Activated T-cell treated with anti-CD3 and anti-CD28 coated beads, Interleukin-2, amount 50 U/mL, for 48 hours (primary cell): ENCODE results near the gene CASQ2.

Experiments
- DNase-seq, 2 experiments: peaks; one replicate each; pipeline ENCODE4 v3.0.0-alpha.2; 2020

Gene CASQ2

GRCh38 chr1:115726570-115726969, 41.9 kb downstream of the CASQ2 start:
- DNase-seq: no peak

GRCh38 chr1:115726161-115726560, 42.4 kb downstream of the CASQ2 start:
- no peak for DNase-seq

GRCh38 chr1:115725600-115725999, 42.9 kb downstream of the CASQ2 start:
- DNase-seq: no peak

- DNase-seq: no peak
Measured at GRCh38 chr1:115723756-115724155, 44.8 kb downstream of the CASQ2 start.

- no peak for DNase-seq
Measured at GRCh38 chr1:115722221-115722620, 46.3 kb downstream of the CASQ2 start.

GRCh38 chr1:115719285-115719684, 49.2 kb downstream of the CASQ2 start:
- DNase-seq: no peak

- DNase-seq: no peak
Measured at GRCh38 chr1:115718011-115718754, 50.3 kb downstream of the CASQ2 start.

- DNase-seq: peak; percentile 34 to 37
Measured at GRCh38 chr1:115717541-115717940, 51.0 kb downstream of the CASQ2 start.

GRCh38 chr1:115714572-115715141, 53.9 kb downstream of the CASQ2 start:
- no peak for DNase-seq

GRCh38 chr1:115713906-115714305, 54.6 kb downstream of the CASQ2 start:
- no peak for DNase-seq

- DNase-seq: no peak
Measured at GRCh38 chr1:115712911-115713609, 55.5 kb downstream of the CASQ2 start.

- no peak for DNase-seq
Measured at GRCh38 chr1:115710859-115711624, 57.5 kb downstream of the CASQ2 start.

- no peak for DNase-seq
Measured at GRCh38 chr1:115706587-115707425, 61.7 kb downstream of the CASQ2 start.

GRCh38 chr1:115705963-115706362, 62.6 kb downstream of the CASQ2 start:
- DNase-seq: no peak

GRCh38 chr1:115705085-115705951, 63.2 kb downstream of the CASQ2 start:
- DNase-seq: no peak

- DNase-seq: no peak
Measured at GRCh38 chr1:115702959-115703358, 65.6 kb downstream of the CASQ2 start.

GRCh38 chr1:115701090-115701489, 67.4 kb downstream of the CASQ2 start:
- DNase-seq: no peak

GRCh38 chr1:115697619-115698018, 70.9 kb downstream of the CASQ2 start:
- no peak for DNase-seq

GRCh38 chr1:115694805-115695204, 73.7 kb downstream of the CASQ2 start:
- DNase-seq: no peak

- no peak for DNase-seq
Measured at GRCh38 chr1:115692224-115692623, 76.3 kb downstream of the CASQ2 start.

- DNase-seq: no peak
Measured at GRCh38 chr1:115690972-115691371, 77.5 kb downstream of the CASQ2 start.
